ENCODE measurements around the gene INKA2.
"Not testable (repeated sequence)": the region's sequence is repeated elsewhere in the genome, so short reads cannot be mapped to it uniquely, and the experiment has no call there.

Gene INKA2

GRCh38 chr1:111747947-111748346 is 8.8 kb upstream of the INKA2 start:
- DNase-seq = no peak

GRCh38 chr1:111747282-111747734 is 8.1 kb upstream of the INKA2 start:
- no peak for DNase-seq

GRCh38 chr1:111746614-111746999 is 7.4 kb upstream of the INKA2 start:
- DNase-seq = no peak

GRCh38 chr1:111745675-111746613 is 6.7 kb upstream of the INKA2 start:
- DNase-seq = no peak

- DNase-seq = no peak
Observed at GRCh38 chr1:111743679-111744101, 4.5 kb upstream of the INKA2 start.

- no peak for DNase-seq
Observed at GRCh38 chr1:111742938-111743549, 3.8 kb upstream of the INKA2 start.

GRCh38 chr1:111742292-111742691 is 3.1 kb upstream of the INKA2 start:
- DNase-seq = not testable (repeated sequence)

GRCh38 chr1:111739925-111740765 is 950 bp upstream of the INKA2 start:
- no peak for DNase-seq

- DNase-seq = no peak
Observed at GRCh38 chr1:111738436-111739193, 580 bp downstream of the INKA2 start.

- DNase-seq = no peak
Observed at GRCh38 chr1:111738133-111738435, 1.1 kb downstream of the INKA2 start.

GRCh38 chr1:111737216-111738132 is 1.7 kb downstream of the INKA2 start:
- DNase-seq = no peak

- no peak for DNase-seq
Observed at GRCh38 chr1:111736548-111737215, 2.5 kb downstream of the INKA2 start.

- DNase-seq = no peak
Observed at GRCh38 chr1:111735858-111736544, 3.2 kb downstream of the INKA2 start.

- no peak for DNase-seq
Observed at GRCh38 chr1:111735321-111735720, 3.9 kb downstream of the INKA2 start.

- DNase-seq = no peak
Observed at GRCh38 chr1:111734856-111735255, 4.3 kb downstream of the INKA2 start.

- DNase-seq = no peak
Observed at GRCh38 chr1:111734426-111734825, 4.8 kb downstream of the INKA2 start.

- DNase-seq = no peak
Observed at GRCh38 chr1:111733992-111734341, 5.2 kb downstream of the INKA2 start.

- DNase-seq = no peak
Observed at GRCh38 chr1:111733183-111733991, 5.8 kb downstream of the INKA2 start.

GRCh38 chr1:111732718-111733117 is 6.5 kb downstream of the INKA2 start:
- DNase-seq = no peak

- DNase-seq = no peak
Observed at GRCh38 chr1:111731956-111732355, 7.2 kb downstream of the INKA2 start.

Measured in cortex of kidney (tissue), 1 donor.